Measurements from ENCODE around the gene TLE2. TPM values are rescaled to one million over a fixed set of nuclear protein-coding genes. Genes with fewer than 3 reads are reported as not detected.
"Not testable (repeated sequence)": the region's sequence is repeated elsewhere in the genome, so short reads cannot be mapped to it uniquely, and the experiment has no call there.

The TLE2 gene
- total RNA-seq, 1 donor from 2014 or later: 6.1 TPM

GRCh38 chr19:3012621-3013262 lies 16.3 kb downstream of the TLE2 start:
- DNase-seq: no peak

- not testable (repeated sequence) for DNase-seq
Observed at GRCh38 chr19:3012059-3012458, 17.0 kb downstream of the TLE2 start.

GRCh38 chr19:3010871-3011270 lies 18.2 kb downstream of the TLE2 start:
- DNase-seq: no peak

- no peak for DNase-seq
Observed at GRCh38 chr19:3008994-3009393, 20.1 kb downstream of the TLE2 start.

- DNase-seq: no peak
Observed at GRCh38 chr19:3007975-3008374, 21.1 kb downstream of the TLE2 start.

- no peak for DNase-seq
Observed at GRCh38 chr19:3006075-3006767, 22.9 kb downstream of the TLE2 start.

GRCh38 chr19:3005345-3005744 lies 23.7 kb downstream of the TLE2 start:
- no peak for DNase-seq

- no peak for DNase-seq
Observed at GRCh38 chr19:3004522-3004921, 24.6 kb downstream of the TLE2 start.

GRCh38 chr19:3003046-3003445 lies 26.0 kb downstream of the TLE2 start:
- DNase-seq: no peak

- DNase-seq: no peak
Observed at GRCh38 chr19:3001235-3001800, 27.8 kb downstream of the TLE2 start.

GRCh38 chr19:2998642-2999041 lies 30.4 kb downstream of the TLE2 start:
- DNase-seq: no peak

GRCh38 chr19:2997720-2998119 lies 31.4 kb downstream of the TLE2 start:
- no peak for DNase-seq

- DNase-seq: no peak
Observed at GRCh38 chr19:2994588-2995131, 34.4 kb downstream of the TLE2 start.

GRCh38 chr19:2993579-2993978 lies 35.5 kb downstream of the TLE2 start:
- no peak for DNase-seq

GRCh38 chr19:2992958-2993357 lies 36.1 kb downstream of the TLE2 start:
- no peak for DNase-seq

GRCh38 chr19:2992333-2992732 lies 36.7 kb downstream of the TLE2 start:
- DNase-seq: not testable (repeated sequence)

GRCh38 chr19:2989236-2989946 lies 39.7 kb downstream of the TLE2 start:
- DNase-seq: no peak

GRCh38 chr19:2988568-2988967 lies 40.5 kb downstream of the TLE2 start:
- DNase-seq: no peak

GRCh38 chr19:2987797-2988196 lies 41.3 kb downstream of the TLE2 start:
- DNase-seq: no peak

- DNase-seq: no peak
Observed at GRCh38 chr19:2986951-2987524, 42.0 kb downstream of the TLE2 start.

- DNase-seq: no peak
Observed at GRCh38 chr19:2984215-2984528, 44.9 kb downstream of the TLE2 start.

GRCh38 chr19:2983351-2984214 lies 45.5 kb downstream of the TLE2 start:
- DNase-seq: no peak
